Uterus (tissue), 2 donors: Measurements from ENCODE around the gene PUM1.

Experiments
- CTCF ChIP-seq, 4 experiments: fragments of 200-600 bp in 2 of 4; fragments of 450-650 bp in 2 of 4; sonication (generic) in 2 of 4; IDR thresholded peaks; one replicate each; pipeline ENCODE4 v1.5.1; 2016 to 2019; ENCODE audit warnings: antibody characterized with exemption in 4 of 4, mild to moderate bottlenecking in 2 of 4, moderate library complexity in 1 of 4
- POLR2A ChIP-seq, 2 donors: fragments of 450-650 bp; IDR thresholded peaks; one replicate each; pipeline ENCODE4 v1.6.1; 2016; ENCODE audit warnings: antibody characterized with exemption in 2 of 2, mild to moderate bottlenecking in 1 of 2, moderate library complexity in 1 of 2

GRCh38 chr1:30892671-30893073, 172.8 kb downstream of the PUM1 start:
- TF ChIP-seq CTCF (IDR thresholded peaks at IDR 0.05) (no peak), POLR2A (IDR thresholded peaks at IDR 0.05) (no peak)
